ENCODE measurements around the gene NLGN1.

The NLGN1 gene

GRCh38 chr3:173700336-173700735, 302.8 kb downstream of the NLGN1 start:
- no peak for FAIRE-seq
- no peak for DNase-seq (ENCODE audit: insufficient read length, low spot score)

DNA sequence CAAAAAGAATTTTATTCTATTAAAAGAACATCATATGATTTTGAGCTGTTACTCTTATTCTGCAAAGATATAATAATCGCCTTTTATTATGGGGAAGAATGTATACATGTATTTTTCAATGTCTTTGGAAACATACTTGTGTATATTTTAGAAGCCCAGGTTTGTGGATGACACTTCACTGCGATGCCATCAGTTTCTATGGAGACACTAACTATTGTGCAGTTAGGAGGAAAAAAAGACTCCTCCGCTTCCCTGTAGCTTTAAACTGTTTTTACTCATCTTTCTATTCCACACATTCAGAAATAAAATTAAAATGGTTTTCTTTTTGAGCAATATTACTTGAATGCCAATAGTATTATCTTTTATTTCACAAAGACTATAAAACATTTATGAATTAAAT, 305.0 kb downstream of the NLGN1 start:
- no peak for FAIRE-seq
- no peak for DNase-seq (ENCODE audit: insufficient read length, low spot score)

GRCh38 chr3:173703771-173704170, 306.2 kb downstream of the NLGN1 start:
- FAIRE-seq (no peak), DNase-seq (ENCODE audit: insufficient read length, low spot score) (no peak)

- no peak for FAIRE-seq
- no peak for DNase-seq (ENCODE audit: insufficient read length, low spot score)
Observed at GRCh38 chr3:173706630-173707029, 309.1 kb downstream of the NLGN1 start.

DNA sequence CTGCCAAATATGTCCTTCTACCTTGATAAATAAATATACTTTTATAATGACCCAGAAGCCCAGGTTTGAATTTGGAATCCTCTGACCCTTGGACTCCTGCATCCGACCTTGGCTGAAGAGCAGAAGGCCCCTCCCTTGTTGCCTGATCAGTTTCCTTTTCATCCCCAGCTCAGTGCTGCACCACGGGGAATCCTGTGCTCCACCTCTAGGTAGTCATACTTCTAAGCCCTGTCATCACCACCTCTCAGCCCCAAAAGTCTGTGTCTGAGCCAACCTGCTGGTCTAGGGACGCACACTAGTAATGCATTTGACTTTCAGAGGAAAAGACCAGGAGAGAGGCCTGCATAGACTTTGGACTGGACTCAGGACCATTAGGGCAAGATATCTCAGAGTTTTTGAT, 310.6 kb downstream of the NLGN1 start:
- FAIRE-seq (no peak), DNase-seq (ENCODE audit: insufficient read length, low spot score) (no peak)

GRCh38 chr3:173709026-173709425, 311.5 kb downstream of the NLGN1 start:
- DNase-seq (ENCODE audit: insufficient read length, low spot score) = no peak
- FAIRE-seq = no peak

DNA sequence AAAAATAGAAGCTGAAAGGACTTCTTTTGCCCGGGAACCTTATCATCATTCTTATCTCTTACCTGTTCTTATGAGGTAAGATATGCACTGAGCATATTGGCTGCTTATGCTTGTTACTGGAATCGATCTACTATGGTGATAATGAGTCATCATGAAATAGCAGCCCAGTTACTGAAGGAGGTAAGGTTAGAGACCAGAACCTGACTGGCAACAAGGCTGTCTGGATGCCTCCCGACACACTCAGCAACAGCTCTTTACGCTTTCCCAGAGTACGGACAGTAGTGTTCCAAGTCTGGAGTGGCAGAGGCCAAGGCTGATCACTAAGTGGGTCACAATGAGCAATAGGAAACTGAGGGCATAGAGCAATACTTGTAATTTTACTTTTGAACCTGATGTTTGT, 314.1 kb downstream of the NLGN1 start:
- no peak for DNase-seq (ENCODE audit: insufficient read length, low spot score)
- FAIRE-seq = no peak

- DNase-seq (ENCODE audit: insufficient read length, low spot score) (no peak), FAIRE-seq (no peak)
Observed at GRCh38 chr3:173719585-173719984, 322.0 kb downstream of the NLGN1 start.

DNA sequence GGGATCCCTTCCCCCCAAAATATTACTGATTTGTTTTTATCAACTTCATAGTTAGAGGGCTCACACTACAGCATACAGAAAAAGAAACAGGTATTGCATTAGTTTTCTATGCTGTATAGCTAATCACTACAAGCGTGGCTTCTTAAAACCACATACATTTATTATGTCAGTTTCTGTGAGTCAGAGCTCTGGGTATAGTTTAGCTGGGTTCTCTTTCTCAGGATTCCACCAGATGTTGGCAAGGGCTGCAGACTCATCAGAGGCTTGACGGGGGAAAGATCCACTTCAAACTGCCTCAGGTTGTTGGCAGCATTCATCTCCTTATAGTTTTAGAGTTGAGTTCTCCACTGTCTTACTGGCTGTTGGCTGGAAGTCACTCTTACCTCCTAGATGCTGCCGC, 328.0 kb downstream of the NLGN1 start:
- DNase-seq (ENCODE audit: insufficient read length, low spot score) (no peak), FAIRE-seq (no peak)

DNA sequence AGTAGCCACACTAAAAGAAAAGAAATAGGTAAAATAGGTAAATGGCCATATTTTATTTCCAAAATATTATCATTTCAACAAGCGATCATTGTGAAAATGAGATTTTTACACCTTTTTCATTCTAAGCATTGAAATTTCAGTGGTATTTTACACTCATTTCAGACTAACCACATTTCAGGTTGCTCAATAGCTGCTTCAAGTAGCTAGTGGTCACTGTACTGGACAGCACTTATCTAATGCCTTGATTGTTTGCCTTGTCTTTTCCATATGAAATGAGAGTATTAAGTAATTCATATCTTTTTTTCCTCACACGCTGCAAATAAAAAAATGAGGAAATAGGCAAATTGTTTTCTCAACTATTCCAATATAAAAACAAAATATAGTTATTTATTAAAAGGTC, 332.8 kb downstream of the NLGN1 start:
- FAIRE-seq (no peak), DNase-seq (ENCODE audit: insufficient read length, low spot score) (no peak)

- FAIRE-seq (no peak), DNase-seq (ENCODE audit: insufficient read length, low spot score) (no peak)
Observed at GRCh38 chr3:173732237-173732636, 334.7 kb downstream of the NLGN1 start.

- DNase-seq (ENCODE audit: insufficient read length, low spot score) = no peak
- FAIRE-seq = no peak
Observed at GRCh38 chr3:173733029-173733652, 335.6 kb downstream of the NLGN1 start.

GRCh38 chr3:173734473-173734872, 336.9 kb downstream of the NLGN1 start:
- no peak for DNase-seq (ENCODE audit: insufficient read length, low spot score)
- no peak for FAIRE-seq

DNA sequence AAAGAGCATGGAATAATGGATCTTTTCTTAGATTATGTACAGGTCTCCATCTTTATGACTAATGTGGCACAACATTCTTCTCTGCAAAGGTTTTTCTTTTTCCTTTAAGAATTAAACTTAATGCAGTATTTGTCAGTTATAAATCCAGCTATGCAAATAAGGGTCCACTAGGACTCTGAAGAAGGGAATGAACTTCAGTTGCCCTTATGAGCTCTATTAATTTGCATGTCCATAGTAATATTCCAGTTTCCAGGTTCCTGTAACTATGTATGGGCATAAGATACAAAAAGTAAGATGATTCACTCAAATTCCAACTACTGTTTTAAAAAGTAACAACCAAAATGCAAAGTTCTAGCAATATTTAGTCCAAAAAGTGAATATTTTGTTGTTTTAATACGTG, 337.4 kb downstream of the NLGN1 start:
- FAIRE-seq (no peak), DNase-seq (ENCODE audit: insufficient read length, low spot score) (no peak)

DNA sequence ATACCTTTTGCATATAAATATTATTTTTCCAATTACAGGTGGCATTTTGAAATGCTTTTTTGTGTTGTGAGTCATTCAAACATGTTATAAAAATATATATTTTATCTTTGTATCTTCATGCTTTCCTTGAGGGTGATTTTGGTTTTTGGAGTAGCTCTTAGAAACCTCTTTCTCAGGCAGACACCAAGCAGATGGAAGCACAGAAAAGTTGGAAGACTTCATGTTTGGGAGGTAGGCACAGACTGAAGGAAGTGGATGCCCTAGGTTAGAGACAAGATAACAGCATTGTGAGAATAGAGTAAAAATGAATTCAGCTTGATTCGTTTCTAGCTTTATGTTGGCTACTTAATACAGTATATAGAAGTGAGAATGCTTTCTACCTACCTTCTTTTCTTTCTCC, 338.3 kb downstream of the NLGN1 start:
- FAIRE-seq = no peak
- no peak for DNase-seq (ENCODE audit: insufficient read length, low spot score)

- FAIRE-seq = no peak
- DNase-seq (ENCODE audit: insufficient read length, low spot score) = no peak
Observed at GRCh38 chr3:173737167-173737808, 339.7 kb downstream of the NLGN1 start.

DNA sequence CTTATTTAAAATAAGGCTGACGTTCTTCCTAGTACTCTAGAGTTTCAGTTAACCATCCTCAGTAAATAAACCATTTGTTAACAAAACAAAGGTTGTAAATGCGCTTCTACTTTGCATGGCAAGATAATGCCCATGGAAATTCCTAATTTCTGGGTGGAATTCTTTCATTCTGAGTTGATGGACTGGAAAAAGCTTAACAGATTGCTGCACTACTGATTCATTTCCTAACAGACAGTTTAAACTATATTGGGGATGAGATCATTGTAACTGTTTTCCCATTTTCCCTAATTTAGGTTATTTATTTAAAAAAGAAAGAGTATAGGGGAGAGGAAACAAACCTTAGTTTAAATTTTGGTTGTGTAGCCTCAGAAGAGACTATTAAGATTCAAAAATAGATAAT, 342.2 kb downstream of the NLGN1 start:
- no peak for DNase-seq (ENCODE audit: insufficient read length, low spot score)
- no peak for FAIRE-seq

DNA sequence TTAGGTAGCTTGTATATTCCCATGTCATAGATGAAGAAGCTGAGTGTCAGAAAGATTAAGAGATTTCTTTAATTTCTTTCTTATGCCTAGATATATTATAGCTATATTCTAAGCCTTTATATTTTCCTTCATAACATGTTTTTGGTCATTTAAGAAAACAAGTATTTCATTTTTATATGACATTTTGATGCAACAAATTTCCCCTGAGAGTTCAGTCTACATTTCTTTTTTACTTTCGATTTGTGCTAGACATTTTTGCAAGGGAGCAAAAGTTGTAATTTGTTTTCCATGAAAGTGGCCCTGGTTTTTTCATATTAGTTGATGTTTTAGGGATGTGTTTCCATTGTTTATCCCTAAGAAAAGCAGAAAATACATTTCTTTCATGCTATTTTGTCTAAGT, 344.9 kb downstream of the NLGN1 start:
- no peak for FAIRE-seq
- DNase-seq (ENCODE audit: insufficient read length, low spot score) = no peak

GRCh38 chr3:173743111-173743510, 345.6 kb downstream of the NLGN1 start:
- DNase-seq (ENCODE audit: insufficient read length, low spot score) (no peak), FAIRE-seq (no peak)

DNA sequence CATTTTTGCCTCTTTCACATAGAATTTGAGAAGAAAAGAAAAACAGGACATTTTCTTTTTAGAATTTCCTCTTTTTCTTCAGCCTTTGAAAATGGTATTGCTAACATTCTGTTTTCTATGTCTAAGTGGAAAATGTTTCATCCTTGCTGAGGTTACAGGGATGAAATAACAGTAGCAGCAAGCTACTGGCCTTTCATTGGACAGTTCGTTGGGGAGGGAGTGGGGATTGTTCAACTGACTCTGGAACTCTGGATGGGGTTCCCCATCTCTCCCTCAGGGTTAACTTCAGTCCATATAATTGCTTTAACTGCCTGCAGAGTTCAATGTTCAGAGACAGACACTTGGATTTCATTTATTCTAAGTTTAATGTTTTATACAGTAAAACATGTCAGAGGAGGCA, 346.0 kb downstream of the NLGN1 start:
- DNase-seq (ENCODE audit: insufficient read length, low spot score) (no peak), FAIRE-seq (no peak)

- FAIRE-seq (no peak), DNase-seq (ENCODE audit: insufficient read length, low spot score) (no peak)
Observed at GRCh38 chr3:173744479-173744878, 346.9 kb downstream of the NLGN1 start.

DNA sequence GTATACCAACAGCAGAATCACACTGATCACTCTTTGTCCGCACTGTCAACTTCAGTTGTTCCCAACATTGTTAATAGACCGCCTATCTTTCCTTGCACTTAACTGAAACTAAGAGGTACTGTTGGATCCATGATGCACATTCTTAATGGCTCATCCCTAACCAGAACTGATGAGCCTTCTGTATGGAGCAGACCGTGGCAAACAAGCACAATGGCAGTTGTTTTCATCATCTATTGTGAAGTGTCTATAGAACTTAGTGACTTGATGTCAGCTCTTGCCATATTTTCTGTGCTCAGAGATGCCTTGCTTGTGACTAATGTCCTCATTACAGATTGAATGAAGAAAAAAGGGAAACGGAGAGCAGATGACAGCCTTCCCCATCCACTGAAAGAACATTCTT, 347.4 kb downstream of the NLGN1 start:
- FAIRE-seq (no peak), DNase-seq (ENCODE audit: insufficient read length, low spot score) (no peak)
